B cell (primary cell): ENCODE results near the gene ETV3. TPM values are rescaled to one million over a fixed set of nuclear protein-coding genes. Genes with fewer than 3 reads are reported as not detected.
A peak's percentile ranks its signal among the peaks of the same experiment; 100 is the strongest.

ENCODE experiments used
- ATAC-seq: fragments of 200-7000 bp; cut with Tn5 transposase; one replicate; pipeline ENCODE4 v1.10.0; 2021; ENCODE audit warnings: low read depth, mild to moderate bottlenecking, moderate number of reproducible peaks, moderate library complexity
- CTCF ChIA-PET: fragments of 350-600 bp; sonication (Branson Sonifier 250); formaldehyde crosslinking; loops from one replicate; lab custom pipeline; 2021; ENCODE audit warnings: antibody characterized with exemption, inconsistent platforms; lab: Charles Lee
- POLR2A ChIA-PET: fragments of 350-600 bp; sonication (Branson Sonifier 250); formaldehyde crosslinking; loops from one replicate; lab custom pipeline; 2021; ENCODE audit warnings: antibody characterized with exemption; lab: Charles Lee
- DNase-seq: peaks from one replicate; pipeline ENCODE4 v3.0.0; 2013
- H2AFZ ChIP-seq: 2 replicates; pipeline ENCODE4 v1.6.1; 2012; ENCODE audit warnings: mild to moderate bottlenecking, low read depth, low read length; ENCODE audit not compliant: insufficient read depth, poor library complexity, severe bottlenecking
- H3K27ac ChIP-seq, 2 donors: 1 replicate in 1 of 2; 2 replicates in 1 of 2; pipeline ENCODE4 v1.5.1; 2012 to 2013; ENCODE audit warnings: low read length in 2 of 2, mild to moderate bottlenecking in 2 of 2, moderate library complexity in 1 of 2
- H3K27me3 ChIP-seq, 4 experiments: fragments of 200-600 bp in 1 of 4; sonication (generic) in 1 of 4; replicated peaks in 1 of 4; 1 replicate in 2 of 4; 2 replicates in 2 of 4; pipeline versions ENCODE4 v1.6.1 to v1.7.0; 2013 to 2016; ENCODE audit warnings: low read length in 3 of 4, mild to moderate bottlenecking in 2 of 4, mixed read lengths in 1 of 4, moderate library complexity in 1 of 4; ENCODE audit not compliant: insufficient read depth in 4 of 4, control insufficient read depth in 3 of 4; ENCODE audit errors: control extremely low read depth in 1 of 4
- H3K36me3 ChIP-seq, 2 experiments: replicated peaks in 1 of 2; 1 replicate in 1 of 2; 2 replicates in 1 of 2; pipeline versions ENCODE4 v1.6.1 to v1.7.1; 2013; ENCODE audit warnings: low read length in 1 of 2; ENCODE audit not compliant: insufficient read depth in 2 of 2, control insufficient read depth in 1 of 2; ENCODE audit errors: control extremely low read depth in 1 of 2, extremely low read depth in 1 of 2
- H3K4me1 ChIP-seq, 2 donors: fragments of 200-600 bp in 1 of 2; sonication (generic) in 1 of 2; 1 replicate in 1 of 2; 2 replicates in 1 of 2; pipeline versions ENCODE4 v1.5.1 to v1.6.1; 2013 to 2017; ENCODE audit warnings: low read length in 2 of 2; ENCODE audit not compliant: control insufficient read depth in 2 of 2, insufficient read depth in 2 of 2
- H3K4me2 ChIP-seq: replicated peaks from 2 replicates; pipeline ENCODE3; 2012; ENCODE audit warnings: mild to moderate bottlenecking, low read depth, low read length; ENCODE audit not compliant: poor library complexity, severe bottlenecking
- H3K4me3 ChIP-seq, 5 experiments: fragments of 200-600 bp in 1 of 5; sonication (generic) in 1 of 5; 1 replicate in 3 of 5; 2 replicates in 2 of 5; pipeline versions ENCODE4 v1.5.1 to v1.7.0; 2011 to 2016; ENCODE audit warnings: low read length in 4 of 5, mild to moderate bottlenecking in 4 of 5, low read depth in 2 of 5, control low read depth in 1 of 5, moderate library complexity in 1 of 5; ENCODE audit not compliant: insufficient read depth in 1 of 5; ENCODE audit errors: control extremely low read depth in 1 of 5, extremely low read depth in 1 of 5
- H3K79me2 ChIP-seq: fragments of 200-600 bp; sonication (generic); one replicate; pipeline ENCODE4 v1.6.0; 2016; ENCODE audit warnings: low read length; ENCODE audit not compliant: control insufficient read depth, insufficient read depth
- H3K9ac ChIP-seq: fragments of 200-600 bp; sonication (generic); 2 replicates; pipeline ENCODE4 v1.6.1; 2017; ENCODE audit warnings: mild to moderate bottlenecking, low read length, moderate library complexity
- H3K9me3 ChIP-seq, 3 donors: one replicate each; pipeline versions ENCODE4 v1.6.1 to v1.7.1; 2013; ENCODE audit warnings: low read length in 2 of 3; ENCODE audit not compliant: control insufficient read depth in 2 of 3, insufficient read depth in 1 of 3; ENCODE audit errors: control extremely low read depth in 1 of 3
- H4K20me1 ChIP-seq: 2 replicates; pipeline ENCODE4 v1.6.0; 2012; ENCODE audit warnings: mild to moderate bottlenecking, low read length; ENCODE audit not compliant: insufficient read depth, control insufficient read depth, poor library complexity, severe bottlenecking
- H3K27ac Mint-ChIP-seq: one replicate; pipeline ENCODE4 v1.8.0; 2021; ENCODE audit warnings: mixed read lengths
- H3K27me3 Mint-ChIP-seq: one replicate; pipeline ENCODE4 v1.8.0; 2021; ENCODE audit warnings: mixed read lengths
- H3K4me1 Mint-ChIP-seq: one replicate; pipeline ENCODE4 v1.8.0; 2021; ENCODE audit warnings: mixed read lengths
- H3K4me3 Mint-ChIP-seq: one replicate; pipeline ENCODE4 v1.8.0; 2021; ENCODE audit warnings: mixed read lengths
- H3K9me3 Mint-ChIP-seq: one replicate; pipeline ENCODE4 v1.8.0; 2022; ENCODE audit warnings: mixed read lengths; ENCODE audit not compliant: insufficient read depth
- EZH2 ChIP-seq: IDR thresholded peaks from 2 replicates; pipeline ENCODE4 v1.6.1; 2012; ENCODE audit warnings: borderline replicate concordance, low read depth, mild to moderate bottlenecking, moderate library complexity, low read length; ENCODE audit not compliant: insufficient read depth, poor library complexity, severe bottlenecking
- WGBS: methylation state at CpG from one replicate; pipeline ENCODE4 v1.1.5; 2013; ENCODE audit warnings: missing lambda C conversion rate; ENCODE audit not compliant: insufficient coverage; 5-methylcytosine and 5-hydroxymethylcytosine counted together
- intact Hi-C: fragments of 100-400 bp; cut with micrococcal nuclease; formaldehyde crosslinking; loops from one replicate; pipeline ENCODE4 v1.10.0; 2022
- polyA minus RNA-seq: library from RNA; depleted of rRNA, polyadenylated mRNA; stranded (reverse); fragments of >200 nt; gene quantifications from 2 replicates; pipeline ENCODE4 v1.2.3, GENCODE V29; 2012
- polyA plus RNA-seq: library from polyadenylated mRNA; depleted of rRNA; stranded (reverse); fragments of >200 nt; gene quantifications from 2 replicates; pipeline ENCODE4 v1.2.3, GENCODE V29; 2012
- total RNA-seq, 2 donors: library from RNA; stranded (reverse); fragments of 120-200 nt in 1 of 2; gene quantifications; 1 replicate in 1 of 2; 2 replicates in 1 of 2; pipeline versions ENCODE4 v1.2.3 to v1.2.4, GENCODE V29; 2013 to 2022
- TF ChIP-seq, protein P1 (sequence below): fragments of 200-600 bp; IDR thresholded peaks from one replicate; pipeline ENCODE4 v1.8.0; 2022; ENCODE audit warnings: antibody characterized with exemption, mild to moderate bottlenecking

The ETV3 gene
- total RNA-seq, result 34.1 and 35.9 TPM in 2 replicates
- total RNA-seq (2013), result 14.7 TPM
- 16.7 and 30.2 TPM in 2 replicates for polyA plus RNA-seq
- polyA minus RNA-seq, result 26.0 and 27.1 TPM in 2 replicates

DNA sequence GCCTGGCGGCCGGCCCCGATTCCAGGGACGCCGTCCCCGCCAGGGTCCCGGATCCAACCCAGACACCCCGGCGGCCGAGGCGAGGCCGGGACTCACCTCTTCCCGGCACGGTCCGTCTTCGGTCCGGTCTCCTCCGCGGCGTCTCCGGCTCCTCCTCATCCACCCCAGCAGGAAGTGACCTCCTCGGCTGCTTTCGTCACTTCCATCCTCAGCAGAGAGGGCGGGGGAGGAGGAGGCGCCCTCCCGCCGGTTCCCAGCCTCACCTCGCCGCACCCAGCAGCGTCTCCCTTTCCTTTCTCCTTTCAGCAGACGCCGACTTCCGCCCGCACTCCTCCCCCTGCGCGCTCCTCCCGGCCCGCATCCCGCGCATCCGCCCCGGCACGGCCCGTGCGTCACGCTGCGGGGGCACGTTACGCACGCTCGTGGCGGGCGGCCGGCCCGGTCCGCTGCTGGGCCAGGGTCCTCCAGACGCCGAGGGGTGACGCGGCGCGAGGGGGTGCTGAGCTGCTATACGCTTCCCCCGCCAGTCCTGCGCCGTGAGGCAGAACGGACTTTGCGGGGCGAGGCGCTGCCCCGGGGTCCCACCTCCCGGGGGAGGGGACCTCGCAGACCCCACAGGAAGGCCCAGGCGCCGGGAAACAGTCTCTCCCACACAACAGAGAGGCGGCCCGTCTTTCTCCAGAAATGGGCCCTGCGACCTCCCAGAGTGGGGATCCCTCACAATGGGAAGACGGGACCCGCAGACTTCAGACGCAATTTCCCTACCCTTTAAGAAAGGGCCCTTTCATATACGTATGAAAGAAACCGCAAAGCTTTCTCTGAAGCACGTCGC is at the start of gene ETV3:
Gene ETV3 (minus strand): TSS at position 176 of the 832 bp plus-strand sequence. CDS start 2,043 bp downstream, outside the sequence.
- intact Hi-C loops, result no loop called here
- H3K36me3 ChIP-seq, result peaks cover 14 to 28% of the 10 kb centered on the region in 2 experiments
- peaks cover 28% of the 10 kb centered on the region for H4K20me1 ChIP-seq
- TF ChIP-seq, protein P1, sequence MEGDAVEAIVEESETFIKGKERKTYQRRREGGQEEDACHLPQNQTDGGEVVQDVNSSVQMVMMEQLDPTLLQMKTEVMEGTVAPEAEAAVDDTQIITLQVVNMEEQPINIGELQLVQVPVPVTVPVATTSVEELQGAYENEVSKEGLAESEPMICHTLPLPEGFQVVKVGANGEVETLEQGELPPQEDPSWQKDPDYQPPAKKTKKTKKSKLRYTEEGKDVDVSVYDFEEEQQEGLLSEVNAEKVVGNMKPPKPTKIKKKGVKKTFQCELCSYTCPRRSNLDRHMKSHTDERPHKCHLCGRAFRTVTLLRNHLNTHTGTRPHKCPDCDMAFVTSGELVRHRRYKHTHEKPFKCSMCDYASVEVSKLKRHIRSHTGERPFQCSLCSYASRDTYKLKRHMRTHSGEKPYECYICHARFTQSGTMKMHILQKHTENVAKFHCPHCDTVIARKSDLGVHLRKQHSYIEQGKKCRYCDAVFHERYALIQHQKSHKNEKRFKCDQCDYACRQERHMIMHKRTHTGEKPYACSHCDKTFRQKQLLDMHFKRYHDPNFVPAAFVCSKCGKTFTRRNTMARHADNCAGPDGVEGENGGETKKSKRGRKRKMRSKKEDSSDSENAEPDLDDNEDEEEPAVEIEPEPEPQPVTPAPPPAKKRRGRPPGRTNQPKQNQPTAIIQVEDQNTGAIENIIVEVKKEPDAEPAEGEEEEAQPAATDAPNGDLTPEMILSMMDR, result no peak
- no peak for TF ChIP-seq EZH2
- CTCF ChIA-PET, result interaction anchor here (1.0 to 2.2 kb wide), 5 partner anchors 9 to 48 kb away, joined by 3 to 9 read pairs (median 5); no protein-coding TSS in a partner anchor
- peak within 1 kb of the TSS; percentile 86 for H2AFZ ChIP-seq
- peak within 1 kb of the TSS; percentile 96 for H3K4me2 ChIP-seq
- H3K4me3 ChIP-seq, result peak within 1 kb of the TSS; percentile 86 to 94 (median 93)
- DNase-seq, result peak; percentile 90
- peak within 1 kb of the TSS; percentile 93 to 95 for H3K27ac ChIP-seq
- ATAC-seq, result peak; percentile 88
- Mint-ChIP-seq H3K9me3 (no peaks in the 10 kb centered on the region), H3K27ac (peak within 1 kb of the TSS; percentile 97), H3K27me3 (no peaks in the 10 kb centered on the region), H3K4me1 (peaks cover 40% of the 10 kb centered on the region), H3K4me3 (peak within 1 kb of the TSS; percentile 96)
- H3K9ac ChIP-seq, result peak within 1 kb of the TSS; percentile 88
- H3K9me3 ChIP-seq, result no peaks in the 10 kb centered on the region
- peaks cover 20 to 26% of the 10 kb centered on the region in 2 donors for H3K4me1 ChIP-seq
- peaks cover 31% of the 10 kb centered on the region for H3K79me2 ChIP-seq
- H3K27me3 ChIP-seq, result no peaks in the 10 kb centered on the region
- POLR2A ChIA-PET, result interaction anchor here (0.8 kb wide), 1 partner anchor 17 kb away, joined by 6 read pairs; no protein-coding TSS in a partner anchor
- under 1% methylated on average over 84 of the region's 85 CpGs for WGBS
